AG04450 (cell line): ENCODE results near the gene DPH2. TPM values are rescaled to one million over a fixed set of nuclear protein-coding genes. Genes with fewer than 3 reads are reported as not detected.

Experiments used
- CTCF ChIA-PET: fragments of 300-600, 350-600 bp; formaldehyde crosslinking; extraction: SDS; loops from one replicate; lab custom pipeline; 2022; ENCODE audit warnings: antibody characterized with exemption, inconsistent platforms; lab: Charles Lee
- POLR2A ChIA-PET: fragments of 350-600 bp; formaldehyde crosslinking; extraction: SDS; loops from one replicate; lab custom pipeline; 2021; ENCODE audit warnings: antibody characterized with exemption, inconsistent platforms; lab: Yijun Ruan, JAX
- DNase-seq: peaks from one replicate; pipeline ENCODE4 v3.0.0-alpha.2; 2011; ENCODE audit warnings: low read depth, low spot score
- H3K27ac ChIP-seq: one replicate; pipeline ENCODE4 v1.5.1; 2012; ENCODE audit warnings: low read depth, low read length, control low read depth
- H3K27me3 ChIP-seq: one replicate; pipeline ENCODE4 v1.6.0; 2012; ENCODE audit warnings: low read length; ENCODE audit not compliant: control insufficient read depth, insufficient read depth
- H3K4me3 ChIP-seq: 2 replicates; pipeline ENCODE4 v1.5.1; 2011; ENCODE audit warnings: mild to moderate bottlenecking, low read depth, low read length, control low read depth
- H3K9me3 ChIP-seq: 2 replicates; pipeline ENCODE4 v1.5.1; 2012; ENCODE audit warnings: low read length; ENCODE audit not compliant: control insufficient read depth, insufficient read depth
- polyA plus RNA-seq: library from polyadenylated mRNA; depleted of rRNA; stranded (reverse); fragments of >200 nt; gene quantifications from 2 replicates; pipeline ENCODE4 v1.2.3, GENCODE V29; 2011; rRNA removed
- TF ChIP-seq, protein P1 (sequence below): IDR thresholded peaks from 2 replicates; pipeline ENCODE4 v1.5.1; 2011; ENCODE audit warnings: low read depth, low read length, control low read depth, inconsistent platforms

Gene DPH2
- polyA plus RNA-seq, 1 experiment = 17.9 TPM

DNA sequence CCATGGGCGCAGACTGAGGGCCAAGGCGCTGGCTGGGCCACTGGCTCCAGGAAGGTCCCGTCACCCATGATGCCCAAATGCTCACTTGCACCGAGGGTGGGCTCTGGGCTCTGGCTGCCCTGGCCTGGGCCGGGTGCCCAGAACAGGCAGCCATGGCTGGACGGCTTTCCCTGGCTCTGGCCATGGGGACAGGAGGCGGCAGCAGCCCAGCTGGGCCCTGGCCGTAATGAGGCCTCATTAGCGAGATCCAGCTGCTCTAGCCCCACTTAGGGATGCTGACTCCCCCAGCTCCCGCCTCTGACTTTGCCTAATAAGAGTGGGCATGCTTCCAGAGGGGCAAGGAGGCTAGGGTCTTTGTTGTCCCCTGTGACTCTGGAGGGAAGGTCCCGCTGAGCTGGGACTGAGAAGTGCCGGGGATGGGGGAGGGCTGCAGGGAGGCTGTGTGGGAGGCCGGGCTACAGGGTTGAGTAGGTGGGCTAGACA is 49.7 kb downstream of the DPH2 start:
- CTCF ChIA-PET = interaction anchor here (10.7 kb wide), 1 partner anchor 14 kb away, joined by 78 read pairs; no protein-coding TSS in a partner anchor
- no peak for DNase-seq
- POLR2A ChIA-PET = interaction anchor here (0.6 kb wide), 1 partner anchor 11 kb away, joined by 3 read pairs; no protein-coding TSS in a partner anchor

DNA sequence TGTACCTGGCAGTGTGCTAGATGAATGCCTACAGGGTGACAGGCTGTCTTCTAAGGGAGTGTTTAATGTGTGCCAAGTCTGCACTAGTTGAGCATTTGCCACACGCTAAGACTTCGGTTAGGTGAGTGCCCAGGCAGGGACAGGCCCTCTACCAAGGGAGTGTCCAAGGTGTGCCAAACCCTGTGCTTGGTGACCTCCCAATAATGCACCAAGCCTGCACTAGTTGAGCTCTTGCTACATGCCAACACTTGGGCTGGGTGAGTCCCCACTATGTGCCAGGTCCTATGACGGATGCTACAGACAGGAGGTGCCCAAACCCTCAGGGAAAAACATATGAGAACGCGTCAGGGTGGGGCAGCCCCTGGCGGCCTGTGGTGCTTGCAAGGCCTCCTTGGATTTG is 50.7 kb downstream of the DPH2 start:
- no peak overlapping the region for H3K27ac ChIP-seq
- H3K9me3 ChIP-seq = no peaks in the 10 kb centered on the region; the same call in 1 of the 2 replicates
- no peaks in the 10 kb centered on the region for H3K27me3 ChIP-seq
- H3K4me3 ChIP-seq = no peak overlapping the region
- TF ChIP-seq, protein P1, sequence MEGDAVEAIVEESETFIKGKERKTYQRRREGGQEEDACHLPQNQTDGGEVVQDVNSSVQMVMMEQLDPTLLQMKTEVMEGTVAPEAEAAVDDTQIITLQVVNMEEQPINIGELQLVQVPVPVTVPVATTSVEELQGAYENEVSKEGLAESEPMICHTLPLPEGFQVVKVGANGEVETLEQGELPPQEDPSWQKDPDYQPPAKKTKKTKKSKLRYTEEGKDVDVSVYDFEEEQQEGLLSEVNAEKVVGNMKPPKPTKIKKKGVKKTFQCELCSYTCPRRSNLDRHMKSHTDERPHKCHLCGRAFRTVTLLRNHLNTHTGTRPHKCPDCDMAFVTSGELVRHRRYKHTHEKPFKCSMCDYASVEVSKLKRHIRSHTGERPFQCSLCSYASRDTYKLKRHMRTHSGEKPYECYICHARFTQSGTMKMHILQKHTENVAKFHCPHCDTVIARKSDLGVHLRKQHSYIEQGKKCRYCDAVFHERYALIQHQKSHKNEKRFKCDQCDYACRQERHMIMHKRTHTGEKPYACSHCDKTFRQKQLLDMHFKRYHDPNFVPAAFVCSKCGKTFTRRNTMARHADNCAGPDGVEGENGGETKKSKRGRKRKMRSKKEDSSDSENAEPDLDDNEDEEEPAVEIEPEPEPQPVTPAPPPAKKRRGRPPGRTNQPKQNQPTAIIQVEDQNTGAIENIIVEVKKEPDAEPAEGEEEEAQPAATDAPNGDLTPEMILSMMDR = no peak
- ChIA-PET CTCF (interaction anchor here (1.5 to 10.7 kb wide), 2 partner anchors 15 to 27 kb away, joined by 9 to 78 read pairs; no protein-coding TSS in a partner anchor), POLR2A (interaction anchor here (0.6 kb wide), 1 partner anchor 10 kb away, joined by 3 read pairs; no protein-coding TSS in a partner anchor)
- DNase-seq = no peak

More for the DNA sequence above, 49.7 kb downstream of the DPH2 start:
- Histone ChIP-seq H3K27ac (no peak overlapping the region), H3K4me3 (no peak overlapping the region), H3K9me3 (no peaks in the 10 kb centered on the region; the same call in 1 of the 2 replicates), H3K27me3 (no peaks in the 10 kb centered on the region)
- TF ChIP-seq, protein P1 = no peak

DNA sequence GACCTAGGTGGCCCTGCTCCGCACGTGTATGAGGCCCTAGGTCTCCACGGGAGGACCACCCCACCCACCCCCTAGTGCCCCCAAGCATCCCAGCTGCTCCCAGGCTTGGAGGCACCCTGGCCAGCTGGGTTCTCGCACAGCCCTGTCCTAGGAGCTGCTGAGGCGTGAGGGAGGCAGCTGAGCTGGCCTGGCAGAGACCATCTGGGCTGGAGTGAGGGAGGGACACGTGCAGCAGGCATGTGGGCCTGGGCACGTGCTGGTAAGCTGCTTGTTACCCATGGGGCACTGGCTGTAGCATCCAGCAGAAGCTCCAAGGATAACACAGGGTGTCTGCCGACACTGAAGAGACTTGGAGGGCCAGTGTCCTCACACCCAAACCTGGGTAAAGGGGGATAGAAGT is 51.3 kb downstream of the DPH2 start:
- Histone ChIP-seq H3K27me3 (no peaks in the 10 kb centered on the region), H3K27ac (no peak overlapping the region), H3K4me3 (no peak overlapping the region), H3K9me3 (no peaks in the 10 kb centered on the region; the same call in 1 of the 2 replicates)
- no peak for DNase-seq
- CTCF ChIA-PET = interaction anchor here (1.5 to 10.7 kb wide), 2 partner anchors 15 to 27 kb away, joined by 9 to 78 read pairs; no protein-coding TSS in a partner anchor
- POLR2A ChIA-PET = no interaction called here
- TF ChIP-seq, protein P1 = no peak

DNA sequence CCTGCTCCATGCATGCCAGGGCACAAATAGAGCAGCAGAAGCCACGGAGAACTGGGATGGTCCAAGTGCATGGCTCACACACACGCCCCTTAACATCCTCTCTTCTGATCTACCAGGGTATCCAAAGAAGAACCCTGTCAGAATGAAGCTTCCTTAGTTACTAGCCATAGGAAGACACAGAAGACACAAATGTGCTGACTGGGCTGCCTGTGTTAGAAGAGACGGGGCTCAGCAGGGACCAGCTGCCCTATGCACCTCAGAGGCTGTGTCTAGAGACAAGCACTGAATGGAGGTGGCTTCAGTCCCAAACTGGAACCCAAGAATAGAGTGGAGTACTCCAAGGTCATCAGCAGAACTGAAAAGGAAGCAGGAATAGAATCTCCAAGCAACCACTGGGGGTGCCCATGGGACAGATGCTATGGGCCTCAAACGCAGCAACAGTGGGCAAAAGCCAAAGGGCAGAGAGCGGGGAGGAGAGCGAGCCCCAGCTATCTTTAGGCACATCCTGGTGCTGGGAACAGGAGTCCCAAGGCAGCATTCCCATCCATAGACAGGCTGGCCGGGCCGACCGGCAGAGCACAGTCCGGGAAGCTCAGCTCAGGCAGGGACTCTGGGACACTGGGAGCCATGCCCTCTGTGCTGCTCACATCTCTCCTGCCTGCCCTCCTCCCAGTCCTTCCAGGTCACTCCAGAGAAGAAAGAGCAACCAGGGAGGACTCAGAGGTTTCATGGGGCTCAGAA is 51.9 kb downstream of the DPH2 start:
- no peaks in the 10 kb centered on the region for H3K27me3 ChIP-seq
- no peak for DNase-seq
- H3K27ac ChIP-seq = no peak overlapping the region
- H3K4me3 ChIP-seq = no peak overlapping the region
- TF ChIP-seq, protein P1 = no peak
- no peaks in the 10 kb centered on the region; the same call in 1 of the 2 replicates for H3K9me3 ChIP-seq
- POLR2A ChIA-PET = no interaction called here
- CTCF ChIA-PET = interaction anchor here (0.5 to 10.7 kb wide), 3 partner anchors 9 to 26 kb away, joined by 3 to 78 read pairs (median 9); partner anchors contain the start of gene SLC6A9

Other genes with a start within 250 kb of the DPH2 start
- gene ARTN, start 36.2 kb upstream of the DPH2 start, polyA plus RNA-seq = 0.21 TPM in 1 of 2 replicates, not detected in the other
- gene IPO13, start 23.1 kb upstream of the DPH2 start, polyA plus RNA-seq = 11.2 and 16.1 TPM in 2 replicates
- gene ATP6V0B, start 5.0 kb downstream of the DPH2 start, polyA plus RNA-seq = 130 and 140 TPM in 2 replicates
- 39.0 and 50.4 TPM in 2 replicates for gene B4GALT2, start 9.2 kb downstream of the DPH2 start, polyA plus RNA-seq
- gene CCDC24, start 21.6 kb downstream of the DPH2 start, polyA plus RNA-seq = 1.1 and 1.6 TPM in 2 replicates
- gene SLC6A9, start 61.5 kb downstream of the DPH2 start, polyA plus RNA-seq = 16.3 and 17.3 TPM in 2 replicates
- 0.14 and 0.21 TPM in 2 replicates for gene KLF17, start 148.8 kb downstream of the DPH2 start, polyA plus RNA-seq
- not detected in 2 replicates for gene KLF18, start 171.6 kb downstream of the DPH2 start, polyA plus RNA-seq
- 27.0 and 31.5 TPM in 2 replicates for gene DMAP1, start 243.5 kb downstream of the DPH2 start, polyA plus RNA-seq